Stimulated activated CD4-positive, alpha-beta T cell treated with anti-CD3 and anti-CD28 coated beads, Interleukin-1b, Interleukin-23, amount 100 ng/mL, for 1 hour (primary cell): ENCODE data around the gene PSD.

Source experiments
- DNase-seq, 2 donors: peaks; one replicate each; pipeline ENCODE4 v3.0.0-alpha.2; 2020; ENCODE audit warnings: low read depth in 2 of 2

Gene PSD

GRCh38 chr10:102420181-102420713 is 1.7 kb upstream of the PSD start:
- DNase-seq, result no peak

GRCh38 chr10:102419269-102420180 is 940 bp upstream of the PSD start:
- DNase-seq, result peak in 1 of 2 donors; percentile 60

- DNase-seq, result no peak
Measured at GRCh38 chr10:102416695-102417094, 1.9 kb downstream of the PSD start.

GRCh38 chr10:102416283-102416682 is 2.3 kb downstream of the PSD start:
- DNase-seq, result no peak

- DNase-seq, result no peak
Measured at GRCh38 chr10:102414749-102415148, 3.8 kb downstream of the PSD start.

GRCh38 chr10:102413806-102414561 is 4.6 kb downstream of the PSD start:
- no peak for DNase-seq

- no peak for DNase-seq
Measured at GRCh38 chr10:102413053-102413705, 5.4 kb downstream of the PSD start.

GRCh38 chr10:102412293-102412692 is 6.3 kb downstream of the PSD start:
- DNase-seq, result no peak

- DNase-seq, result no peak
Measured at GRCh38 chr10:102411341-102412255, 7.0 kb downstream of the PSD start.

GRCh38 chr10:102410429-102411073 is 8.0 kb downstream of the PSD start:
- peak in 1 of 2 donors; percentile 60 for DNase-seq

- DNase-seq, result no peak
Measured at GRCh38 chr10:102409604-102410428, 8.8 kb downstream of the PSD start.

GRCh38 chr10:102408728-102409603 is 9.6 kb downstream of the PSD start:
- DNase-seq, result peak in 1 of 2 donors; percentile 66

GRCh38 chr10:102408131-102408727 is 10.4 kb downstream of the PSD start:
- no peak for DNase-seq

- DNase-seq, result no peak
Measured at GRCh38 chr10:102407425-102408130, 11.0 kb downstream of the PSD start.

GRCh38 chr10:102406815-102407214 is 11.8 kb downstream of the PSD start:
- DNase-seq, result no peak

- DNase-seq, result no peak
Measured at GRCh38 chr10:102405632-102406031, 13.0 kb downstream of the PSD start.

- no peak for DNase-seq
Measured at GRCh38 chr10:102405108-102405571, 13.4 kb downstream of the PSD start.
